ENCODE data around the gene ACP2. TPM values are rescaled to one million over a fixed set of nuclear protein-coding genes. Genes with fewer than 3 reads are reported as not detected.
A peak's percentile ranks its signal among the peaks of the same experiment; 100 is the strongest.
"Not testable (repeated sequence)": the region's sequence is repeated elsewhere in the genome, so short reads cannot be mapped to it uniquely, and the experiment has no call there.

ACP2 gene
- total RNA-seq, 1 experiment from 2014 or later: 18.7 TPM

- TF ChIP-seq STAT6 (CRISPR knock-in tag; conservative IDR thresholded peaks at IDR 0.05; ENCODE audit: low read depth) (no peak), PREB (CRISPR knock-in tag; IDR thresholded peaks at IDR 0.05; ENCODE audit: borderline replicate concordance) (no peak), ZBTB21 (CRISPR knock-in tag; IDR thresholded peaks at IDR 0.05; ENCODE audit: borderline replicate concordance) (no peak), AR (CRISPR knock-in tag; IDR thresholded peaks at IDR 0.05) (no peak), JUN (CRISPR knock-in tag; IDR thresholded peaks at IDR 0.05) (no peak)
Observed at GRCh38 chr11:47207459-47207858, 41.2 kb downstream of the ACP2 start (continued).

GRCh38 chr11:47206577-47206976 is 42.0 kb downstream of the ACP2 start:
- H3K4me1 Mint-ChIP-seq; H3K27me3 Mint-ChIP-seq (ENCODE audit: low read depth); ATAC-seq; H3K27ac Mint-ChIP-seq; DNase-seq (ENCODE audit: low spot score); H3K4me3 Mint-ChIP-seq; H3K9me3 Mint-ChIP-seq; H3K36me3 Mint-ChIP-seq: not testable (repeated sequence)
- peak; percentile 61; the same call in 1 of the 2 replicates for TF ChIP-seq ZNF121 (CRISPR knock-in tag; IDR thresholded peaks at IDR 0.05)
- ChIA-PET CTCF (interaction anchor here (1.1 kb wide), 1 partner anchor 28 kb away, joined by 3 read pairs; no protein-coding TSS in a partner anchor), POLR2A (interaction anchor here (0.6 to 3.4 kb wide), 2 partner anchors 8 to 389 kb away, joined by 7 to 18 read pairs; partner anchors contain the start of gene DDB2)

- TF ChIP-seq STAT6 (CRISPR knock-in tag; conservative IDR thresholded peaks at IDR 0.05; ENCODE audit: low read depth) (no peak), OVOL2 (CRISPR knock-in tag; IDR thresholded peaks at IDR 0.05; ENCODE audit: borderline replicate concordance) (no peak), USF2 (CRISPR knock-in tag; IDR thresholded peaks at IDR 0.05) (0 out of 2 replicates have a peak, but pooled peaks have one; percentile 23), NR2C2 (CRISPR knock-in tag; IDR thresholded peaks at IDR 0.05) (no peak), MYBL2 (CRISPR knock-in tag; IDR thresholded peaks at IDR 0.05) (no peak), SMAD4 (CRISPR knock-in tag; IDR thresholded peaks at IDR 0.05) (no peak), ZNF423 (CRISPR knock-in tag; IDR thresholded peaks at IDR 0.05) (no peak)
- DNase-seq (ENCODE audit: low spot score) (no peak), ATAC-seq (peak; percentile 95)
- ChIA-PET CTCF (interaction anchor here (0.7 to 1.5 kb wide), 8 partner anchors 10 to 53 kb away, joined by 3 to 6 read pairs (median 4); partner anchors contain the start of genes ACP2, DDB2 and NR1H3), POLR2A (interaction anchor here (1.0 to 3.4 kb wide), 5 partner anchors 10 to 378 kb away, joined by 3 to 18 read pairs (median 3); partner anchors contain the start of gene DDB2)
- Mint-ChIP-seq H3K36me3 (no peaks in the 10 kb centered on the region), H3K9me3 (no peaks in the 10 kb centered on the region), H3K4me1 (peaks cover 14% of the 10 kb centered on the region), H3K4me3 (no peak overlapping the region), H3K27me3 (ENCODE audit: low read depth) (no peaks in the 10 kb centered on the region), H3K27ac (peak overlapping the region; percentile 64)
Observed at GRCh38 chr11:47204637-47204989, 44.0 kb downstream of the ACP2 start.
